ENCODE measurements around the gene IFI44.

DNA sequence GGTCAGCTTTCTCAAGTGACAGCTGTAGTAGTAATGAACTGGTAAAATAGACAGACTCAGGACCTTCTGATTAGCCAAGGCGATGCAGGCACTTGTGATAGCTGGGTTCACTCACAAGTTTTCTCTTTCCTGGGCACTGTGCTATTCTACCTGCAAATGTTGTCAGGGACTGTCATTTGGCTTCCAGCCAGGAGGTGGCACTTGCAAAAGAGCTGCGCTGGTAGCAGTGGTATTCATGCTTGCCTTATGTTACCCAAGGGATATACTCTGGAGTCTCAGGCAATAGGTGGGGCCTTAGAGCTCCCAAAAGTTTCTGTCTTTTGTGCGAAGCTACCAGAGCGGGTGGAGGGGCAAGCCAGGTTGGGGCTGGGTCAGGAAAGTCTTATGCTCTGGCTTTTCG lies 23.5 kb downstream of the IFI44 start:
- TF ChIP-seq HDAC2 (IDR thresholded peaks at IDR 0.05) = no peak
- no peak for TF ChIP-seq BRCA1 (IDR thresholded peaks at IDR 0.05; ENCODE audit: low read depth, low read length)
- no peak for TF ChIP-seq NFIC (IDR thresholded peaks at IDR 0.05; ENCODE audit: low read depth, low read length)
- TF ChIP-seq ATF7 (IDR thresholded peaks at IDR 0.05; ENCODE audit: low read depth) = no peak
- TF ChIP-seq, protein P1, sequence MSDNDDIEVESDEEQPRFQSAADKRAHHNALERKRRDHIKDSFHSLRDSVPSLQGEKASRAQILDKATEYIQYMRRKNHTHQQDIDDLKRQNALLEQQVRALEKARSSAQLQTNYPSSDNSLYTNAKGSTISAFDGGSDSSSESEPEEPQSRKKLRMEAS (IDR thresholded peaks at IDR 0.05; ENCODE audit: low read depth, low read length) = no peak
- no peak for TF ChIP-seq POLR2AphosphoS5 (IDR thresholded peaks at IDR 0.05; ENCODE audit: low read length)
- TF ChIP-seq, protein P2, sequence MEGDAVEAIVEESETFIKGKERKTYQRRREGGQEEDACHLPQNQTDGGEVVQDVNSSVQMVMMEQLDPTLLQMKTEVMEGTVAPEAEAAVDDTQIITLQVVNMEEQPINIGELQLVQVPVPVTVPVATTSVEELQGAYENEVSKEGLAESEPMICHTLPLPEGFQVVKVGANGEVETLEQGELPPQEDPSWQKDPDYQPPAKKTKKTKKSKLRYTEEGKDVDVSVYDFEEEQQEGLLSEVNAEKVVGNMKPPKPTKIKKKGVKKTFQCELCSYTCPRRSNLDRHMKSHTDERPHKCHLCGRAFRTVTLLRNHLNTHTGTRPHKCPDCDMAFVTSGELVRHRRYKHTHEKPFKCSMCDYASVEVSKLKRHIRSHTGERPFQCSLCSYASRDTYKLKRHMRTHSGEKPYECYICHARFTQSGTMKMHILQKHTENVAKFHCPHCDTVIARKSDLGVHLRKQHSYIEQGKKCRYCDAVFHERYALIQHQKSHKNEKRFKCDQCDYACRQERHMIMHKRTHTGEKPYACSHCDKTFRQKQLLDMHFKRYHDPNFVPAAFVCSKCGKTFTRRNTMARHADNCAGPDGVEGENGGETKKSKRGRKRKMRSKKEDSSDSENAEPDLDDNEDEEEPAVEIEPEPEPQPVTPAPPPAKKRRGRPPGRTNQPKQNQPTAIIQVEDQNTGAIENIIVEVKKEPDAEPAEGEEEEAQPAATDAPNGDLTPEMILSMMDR (IDR thresholded peaks at IDR 0.05 in 2 of 3, conservative IDR thresholded peaks at IDR 0.05 in 1 of 3; ENCODE audit: control insufficient read depth in 2 of 3, extremely low read depth in 1 of 3, insufficient read depth in 1 of 3, low read depth in 3 of 3, low read length in 3 of 3) = no peak; a peak in 1 of 6 replicates
